Stimulated activated memory B cell treated with anti-CD40 and anti-IgM and Interleukin-4, amounts not matched to agents 10 μg/mL and 1 μg/mL and 100 μg/mL, for 72 hours (primary cell): ENCODE measurements around the gene TJP1.
"Not testable (repeated sequence)": the region's sequence is repeated elsewhere in the genome, so short reads cannot be mapped to it uniquely, and the experiment has no call there.

Experiments used
- ATAC-seq: fragments of 150-1000 bp; cut with Tn5 transposase; 2 replicates; pipeline ENCODE4 v1.10.0; 2021
- H3K27ac Mint-ChIP-seq: one replicate; pipeline ENCODE4 v1.8.0; 2022; ENCODE audit warnings: mild to moderate bottlenecking, mixed read lengths
- H3K27me3 Mint-ChIP-seq: one replicate; pipeline ENCODE4 v1.8.0; 2022; ENCODE audit warnings: mixed read lengths
- H3K36me3 Mint-ChIP-seq: one replicate; pipeline ENCODE4 v1.8.0; 2022; ENCODE audit warnings: mixed read lengths
- H3K4me1 Mint-ChIP-seq: one replicate; pipeline ENCODE4 v1.8.0; 2022; ENCODE audit warnings: mixed read lengths
- H3K4me3 Mint-ChIP-seq: one replicate; pipeline ENCODE4 v1.8.0; 2022; ENCODE audit warnings: mild to moderate bottlenecking, moderate library complexity, mixed read lengths
- H3K9me3 Mint-ChIP-seq: one replicate; pipeline ENCODE4 v1.8.0; 2022; ENCODE audit warnings: mixed read lengths

The TJP1 gene

DNA sequence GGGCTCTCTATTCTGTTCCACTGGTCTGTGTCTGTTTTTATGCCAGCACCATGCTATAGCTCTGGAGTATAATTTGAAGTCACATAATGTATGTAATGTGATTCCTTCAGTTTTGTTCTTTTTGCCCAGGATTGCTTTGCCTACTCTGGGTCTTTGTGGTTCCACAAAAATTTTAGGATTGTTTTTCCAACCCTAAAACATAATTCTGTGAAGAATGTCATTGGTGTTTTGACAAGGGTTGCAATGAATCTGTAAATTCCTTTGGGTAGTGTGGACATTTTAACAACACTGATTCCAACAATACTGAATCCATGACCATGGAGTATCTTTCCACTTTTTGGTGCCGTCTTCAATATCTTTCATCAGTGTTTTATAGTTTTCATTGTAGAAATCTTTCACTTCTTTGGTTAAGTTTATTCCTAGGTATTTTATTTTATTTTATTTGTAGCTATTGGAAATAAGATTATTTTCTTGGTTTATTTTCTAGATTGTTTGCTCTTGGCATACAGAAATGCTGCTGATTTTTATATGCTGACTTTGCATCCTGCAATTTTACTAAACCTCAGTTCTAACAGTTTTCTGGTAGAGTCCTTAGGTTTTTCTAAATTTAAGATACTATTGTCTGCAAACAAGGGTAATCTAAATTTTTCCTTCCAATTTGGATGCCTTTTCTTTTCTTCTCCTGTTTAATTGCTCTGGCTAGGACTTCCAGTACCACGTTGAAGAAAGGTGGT lies 29.7 kb downstream of the TJP1 start:
- Mint-ChIP-seq H3K4me3 (no peak overlapping the region), H3K27ac (no peak overlapping the region), H3K9me3 (peaks cover 5% of the 10 kb centered on the region), H3K4me1 (no peaks in the 10 kb centered on the region), H3K36me3 (no peaks in the 10 kb centered on the region), H3K27me3 (peaks cover 16% of the 10 kb centered on the region)
- ATAC-seq: no peak

DNA sequence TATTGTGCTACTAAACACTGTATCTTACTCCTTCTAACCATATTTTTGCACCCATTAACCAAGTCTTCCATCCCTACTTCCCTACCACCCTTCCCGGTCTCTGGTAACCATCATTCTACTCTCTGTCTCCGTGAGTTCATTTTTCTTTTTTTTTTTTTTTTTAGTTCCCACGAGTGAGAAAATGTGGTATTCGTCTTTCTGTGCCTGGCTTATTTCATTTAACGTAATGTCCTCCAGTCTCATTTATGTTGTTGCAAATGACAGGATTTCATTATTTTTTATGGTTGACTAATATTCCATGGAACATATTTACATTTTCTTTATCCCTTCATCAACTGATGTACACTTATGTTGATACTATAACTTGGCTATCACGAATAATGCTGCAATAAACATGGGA lies 31.7 kb downstream of the TJP1 start:
- Mint-ChIP-seq H3K4me1 (no peaks in the 10 kb centered on the region), H3K27me3 (peaks cover 10% of the 10 kb centered on the region), H3K9me3 (peaks cover 1% of the 10 kb centered on the region), H3K36me3 (no peaks in the 10 kb centered on the region), H3K4me3 (no peak overlapping the region), H3K27ac (no peak overlapping the region)
- no peak for ATAC-seq

DNA sequence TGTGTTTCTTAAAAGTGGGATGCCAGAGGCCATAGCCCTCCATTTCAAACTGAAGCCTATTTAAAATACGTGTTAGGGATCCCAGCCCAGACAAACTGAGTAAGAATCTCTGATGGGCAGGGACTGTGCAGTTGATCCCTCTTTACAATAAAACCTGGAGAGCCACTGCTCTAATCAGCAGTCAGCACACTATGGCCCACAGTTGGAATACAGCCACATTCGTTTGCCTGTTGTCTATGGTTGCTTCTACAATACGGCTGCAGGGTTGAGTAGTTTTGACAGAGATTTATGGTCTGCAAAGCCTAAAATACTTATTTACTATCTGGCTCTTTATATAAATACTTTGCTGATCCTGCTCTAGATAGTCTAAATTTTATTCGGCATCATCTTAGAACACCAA lies 32.4 kb downstream of the TJP1 start:
- Mint-ChIP-seq H3K9me3 (peaks cover 3% of the 10 kb centered on the region), H3K4me1 (no peaks in the 10 kb centered on the region), H3K36me3 (no peaks in the 10 kb centered on the region), H3K27ac (no peak overlapping the region), H3K27me3 (peaks cover 6% of the 10 kb centered on the region), H3K4me3 (no peak overlapping the region)
- no peak for ATAC-seq

DNA sequence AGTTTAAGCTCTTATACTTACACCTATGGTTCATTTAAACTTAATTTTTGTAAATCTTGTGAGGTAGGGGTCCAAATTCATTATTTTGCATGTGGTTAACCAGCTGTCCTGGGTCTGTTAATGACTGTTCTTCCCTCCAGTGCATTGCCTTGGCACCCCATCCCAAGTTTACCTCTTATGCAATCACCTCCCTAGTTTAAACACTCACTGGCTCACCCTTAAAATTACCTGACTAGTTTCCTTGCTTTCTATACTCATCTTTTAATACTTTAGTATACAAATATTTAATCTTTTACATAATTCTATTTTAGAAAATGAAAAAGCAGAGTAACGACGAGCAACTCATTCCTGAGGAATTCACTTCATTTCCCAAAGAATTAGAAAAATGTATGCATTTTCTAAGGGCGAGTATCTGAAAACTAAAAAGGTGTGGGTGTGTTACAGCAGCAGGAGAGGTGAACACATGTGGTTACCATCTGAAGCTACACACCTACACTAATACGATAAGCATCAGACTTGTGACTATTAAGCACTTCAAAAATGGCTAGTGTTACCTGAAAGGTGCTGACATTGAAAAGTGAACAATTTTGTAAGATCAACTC lies 33.7 kb downstream of the TJP1 start:
- no peak for ATAC-seq
- Mint-ChIP-seq H3K4me3 (no peak overlapping the region), H3K27me3 (peaks cover 6% of the 10 kb centered on the region), H3K36me3 (no peaks in the 10 kb centered on the region), H3K27ac (no peak overlapping the region), H3K9me3 (peaks cover 3% of the 10 kb centered on the region), H3K4me1 (no peaks in the 10 kb centered on the region)

DNA sequence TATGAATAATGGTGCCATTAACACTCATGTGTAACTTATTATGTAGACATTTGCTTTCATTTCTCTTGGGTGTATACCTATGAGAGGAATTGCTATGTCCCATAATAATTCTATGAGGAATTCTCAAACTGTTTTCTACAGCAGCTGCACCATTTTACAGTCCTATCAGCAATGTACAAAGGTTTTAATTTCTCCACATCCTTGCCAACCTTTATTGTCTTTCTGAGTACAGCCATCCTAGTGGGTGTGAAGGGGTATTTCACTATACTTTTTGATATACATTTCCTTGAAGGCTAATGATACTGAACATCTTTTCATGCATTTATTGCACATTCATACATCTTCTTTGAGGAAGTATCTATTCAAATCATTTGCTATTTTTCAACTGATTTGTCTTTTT lies 34.5 kb downstream of the TJP1 start:
- Mint-ChIP-seq H3K27me3 (no peaks in the 10 kb centered on the region), H3K4me1 (no peaks in the 10 kb centered on the region), H3K36me3 (no peaks in the 10 kb centered on the region), H3K4me3 (no peak overlapping the region), H3K27ac (no peak overlapping the region), H3K9me3 (peaks cover 3% of the 10 kb centered on the region)
- no peak for ATAC-seq

DNA sequence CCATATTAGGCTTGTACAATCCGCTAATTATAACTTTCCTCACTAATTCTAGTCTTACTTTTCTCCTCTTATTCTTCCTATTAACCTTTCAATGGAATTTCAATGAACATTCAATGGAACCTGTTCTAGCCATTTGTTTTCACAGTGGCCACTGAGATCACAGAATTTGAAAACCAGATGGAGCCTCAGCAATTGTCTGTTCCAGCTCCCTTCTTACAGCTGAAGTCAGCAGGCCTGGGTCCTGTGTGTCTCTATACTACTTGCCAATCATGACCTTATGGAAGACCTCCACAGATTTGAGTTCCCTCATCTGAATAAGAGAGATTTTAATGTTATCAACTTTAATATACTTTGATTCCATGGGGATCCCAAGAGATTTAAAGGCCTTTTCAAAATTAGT lies 36.6 kb downstream of the TJP1 start:
- H3K9me3 Mint-ChIP-seq: peaks cover 6% of the 10 kb centered on the region
- no peaks in the 10 kb centered on the region for H3K4me1 Mint-ChIP-seq
- H3K36me3 Mint-ChIP-seq: no peaks in the 10 kb centered on the region
- H3K27me3 Mint-ChIP-seq: no peaks in the 10 kb centered on the region
- H3K27ac Mint-ChIP-seq: no peak overlapping the region
- no peak overlapping the region for H3K4me3 Mint-ChIP-seq
- no peak for ATAC-seq

DNA sequence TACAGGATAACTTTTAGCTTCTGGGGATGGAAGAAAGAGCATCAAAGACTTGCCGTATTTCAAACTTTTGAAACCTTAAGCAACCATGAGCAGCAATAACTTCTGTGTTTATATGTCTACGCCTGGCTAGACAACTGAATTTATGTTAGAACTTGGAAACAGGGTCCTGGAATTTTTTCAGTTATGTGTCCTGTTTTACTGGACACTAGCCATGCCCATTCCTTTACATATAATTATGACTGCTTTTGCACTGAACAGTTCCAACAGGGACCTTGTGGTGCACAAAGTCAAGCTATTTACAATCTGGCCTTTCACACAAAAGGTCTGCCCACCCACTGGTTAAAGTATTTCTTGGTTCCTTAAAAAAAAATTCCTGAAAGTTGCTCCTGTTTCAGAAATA lies 37.1 kb downstream of the TJP1 start:
- Mint-ChIP-seq H3K27me3 (no peaks in the 10 kb centered on the region), H3K9me3 (peaks cover 9% of the 10 kb centered on the region), H3K27ac (no peak overlapping the region), H3K36me3 (no peaks in the 10 kb centered on the region), H3K4me3 (no peak overlapping the region), H3K4me1 (no peaks in the 10 kb centered on the region)
- no peak for ATAC-seq

DNA sequence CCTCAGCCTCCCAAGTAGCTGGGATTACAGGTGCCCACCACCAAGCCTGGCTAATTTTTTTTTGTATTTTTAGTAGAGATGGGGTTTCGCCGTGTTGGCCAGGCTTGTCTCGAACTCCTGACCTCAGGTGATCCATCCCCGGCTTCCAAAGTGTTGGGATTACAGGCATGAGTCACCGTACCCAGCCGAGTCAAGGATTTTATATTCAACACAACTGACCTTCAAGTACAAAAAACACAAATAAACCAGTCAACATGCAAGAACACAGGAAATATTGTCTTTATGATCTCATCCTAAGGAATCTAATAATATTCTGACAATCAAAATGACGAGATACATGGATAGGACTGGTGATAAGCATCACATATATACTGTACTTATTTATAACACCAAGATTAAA lies 37.9 kb downstream of the TJP1 start:
- H3K27ac Mint-ChIP-seq: no peak overlapping the region
- no peaks in the 10 kb centered on the region for H3K4me1 Mint-ChIP-seq
- H3K9me3 Mint-ChIP-seq: peaks cover 9% of the 10 kb centered on the region
- no peaks in the 10 kb centered on the region for H3K36me3 Mint-ChIP-seq
- ATAC-seq: no peak
- H3K27me3 Mint-ChIP-seq: no peaks in the 10 kb centered on the region
- H3K4me3 Mint-ChIP-seq: no peak overlapping the region

DNA sequence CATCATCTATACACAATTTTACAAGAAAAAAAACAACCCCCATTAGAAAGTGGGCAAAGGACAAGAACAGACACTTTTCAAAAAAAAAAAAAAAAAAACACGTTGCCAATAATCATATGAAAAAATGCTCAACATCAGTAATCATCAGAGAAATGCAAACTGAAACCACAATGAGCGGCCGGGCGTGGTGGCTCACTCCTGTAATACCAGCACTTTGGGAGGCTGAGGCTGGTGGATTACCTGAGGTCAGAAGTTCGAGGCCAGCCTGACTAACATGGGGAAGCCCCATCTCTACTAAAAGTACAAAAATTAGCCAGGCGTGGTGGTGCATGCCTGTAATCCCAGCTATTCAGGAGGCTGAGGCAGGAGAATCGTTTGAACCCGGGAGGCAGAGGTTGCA lies 39.5 kb downstream of the TJP1 start:
- H3K27ac Mint-ChIP-seq, H3K36me3 Mint-ChIP-seq, ATAC-seq, H3K4me1 Mint-ChIP-seq, H3K4me3 Mint-ChIP-seq, H3K27me3 Mint-ChIP-seq: not testable (repeated sequence)
- peaks cover 11% of the 10 kb centered on the region for H3K9me3 Mint-ChIP-seq

DNA sequence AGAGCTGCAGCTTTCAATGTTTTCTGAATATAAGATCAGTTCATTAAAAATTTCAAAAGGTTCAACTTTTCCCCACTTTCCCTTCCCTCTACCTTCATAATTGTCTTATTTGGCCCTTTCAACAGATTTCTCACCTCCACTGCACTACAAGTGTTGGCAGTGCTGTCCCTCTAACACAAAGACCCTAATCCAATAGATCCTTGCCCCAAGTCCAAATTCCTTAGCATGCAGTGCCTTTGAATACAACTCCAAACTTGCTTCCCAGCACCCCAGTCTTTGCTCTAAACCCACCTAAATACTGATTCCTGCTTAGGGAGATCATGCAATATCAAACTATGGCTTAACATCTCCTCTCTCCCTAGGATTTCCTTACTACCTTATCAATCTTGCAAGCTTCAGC lies 43.9 kb downstream of the TJP1 start:
- no peak overlapping the region for H3K27ac Mint-ChIP-seq
- no peaks in the 10 kb centered on the region for H3K4me1 Mint-ChIP-seq
- no peak overlapping the region for H3K4me3 Mint-ChIP-seq
- no peak for ATAC-seq
- H3K36me3 Mint-ChIP-seq: no peaks in the 10 kb centered on the region
- H3K27me3 Mint-ChIP-seq: no peaks in the 10 kb centered on the region
- peaks cover 8% of the 10 kb centered on the region for H3K9me3 Mint-ChIP-seq

DNA sequence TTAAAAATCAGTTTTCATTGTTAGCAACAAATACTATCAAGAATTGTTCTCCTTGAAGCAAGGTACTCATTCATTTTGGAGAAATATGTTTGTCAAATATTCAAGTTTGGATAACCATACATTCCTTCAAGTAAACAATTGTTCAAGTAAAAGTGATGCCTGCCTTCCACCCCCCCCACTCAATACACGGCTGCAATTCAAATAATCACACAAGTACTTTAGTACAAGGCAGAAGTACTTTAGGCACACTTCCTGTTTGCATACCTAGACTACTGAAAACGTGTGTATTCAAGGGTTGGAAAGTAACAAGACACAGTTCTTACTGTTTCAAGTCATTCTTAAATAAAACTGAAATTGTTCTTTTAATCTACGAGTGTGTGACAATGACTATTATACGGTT lies 45.4 kb downstream of the TJP1 start:
- Mint-ChIP-seq H3K36me3 (no peaks in the 10 kb centered on the region), H3K4me3 (no peak overlapping the region), H3K4me1 (no peaks in the 10 kb centered on the region), H3K9me3 (peaks cover 8% of the 10 kb centered on the region), H3K27ac (no peak overlapping the region), H3K27me3 (no peaks in the 10 kb centered on the region)
- ATAC-seq: no peak

DNA sequence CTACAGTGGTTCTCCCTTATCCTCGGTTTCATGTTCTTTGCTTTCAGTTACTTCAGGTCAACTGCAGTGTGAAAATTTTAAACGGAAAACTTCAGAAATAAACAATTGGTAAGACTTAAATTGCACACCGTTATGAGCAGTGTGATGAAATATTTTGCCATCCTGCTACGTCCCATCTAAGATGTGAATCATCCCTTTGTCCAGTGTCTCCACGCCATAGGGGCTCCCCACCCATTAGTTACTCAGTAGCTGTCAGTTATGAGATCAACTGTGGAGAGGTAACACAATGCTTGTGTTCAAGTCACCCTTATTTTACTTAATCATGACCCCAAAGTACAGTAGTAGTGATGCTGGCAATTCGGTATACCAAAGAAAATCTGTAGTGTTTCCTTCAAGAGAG lies 47.4 kb downstream of the TJP1 start:
- no peaks in the 10 kb centered on the region for H3K27me3 Mint-ChIP-seq
- no peak for ATAC-seq
- H3K27ac Mint-ChIP-seq: no peak overlapping the region
- no peak overlapping the region for H3K4me3 Mint-ChIP-seq
- no peaks in the 10 kb centered on the region for H3K36me3 Mint-ChIP-seq
- peaks cover 2% of the 10 kb centered on the region for H3K9me3 Mint-ChIP-seq
- H3K4me1 Mint-ChIP-seq: no peaks in the 10 kb centered on the region

DNA sequence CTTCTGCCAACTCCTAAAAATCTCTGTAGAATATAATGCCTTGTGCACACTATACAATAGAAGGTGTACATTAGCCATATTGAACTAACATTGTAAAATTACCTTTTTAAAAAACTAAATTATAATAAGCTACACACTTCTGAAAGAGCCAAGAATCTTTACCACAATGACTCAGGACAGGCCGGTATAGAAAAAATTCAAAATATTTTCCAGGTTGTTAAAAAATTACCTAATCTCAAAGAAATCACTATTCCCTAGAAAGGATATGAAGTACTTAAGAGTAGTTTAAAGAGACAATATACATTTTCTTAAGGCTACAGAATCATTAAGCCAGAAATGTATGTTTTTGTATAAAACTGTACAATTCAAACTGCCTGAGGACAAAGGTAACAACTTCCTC lies 48.5 kb downstream of the TJP1 start:
- Mint-ChIP-seq H3K4me1 (no peaks in the 10 kb centered on the region), H3K36me3 (no peaks in the 10 kb centered on the region), H3K27me3 (no peaks in the 10 kb centered on the region), H3K9me3 (no peaks in the 10 kb centered on the region), H3K27ac (no peak overlapping the region), H3K4me3 (no peak overlapping the region)
- ATAC-seq: no peak

DNA sequence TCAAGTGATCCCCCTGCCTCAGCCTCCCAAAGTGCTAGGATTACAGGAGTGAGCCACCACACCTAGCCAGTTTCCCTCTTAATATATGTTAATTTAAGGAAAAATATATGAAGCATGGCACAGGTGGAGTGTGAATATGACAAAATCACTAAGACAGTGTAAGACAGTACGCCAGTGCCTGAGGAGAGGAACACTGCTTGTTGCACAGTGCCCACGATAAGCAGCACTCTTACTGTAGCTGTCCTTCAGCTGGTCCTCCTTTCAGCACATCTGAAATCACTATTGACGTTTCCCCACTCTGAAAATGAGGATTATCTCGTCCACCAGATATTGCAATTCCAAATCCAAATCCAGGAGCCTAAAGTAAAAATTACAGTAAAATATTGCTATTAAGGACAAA lies 49.3 kb downstream of the TJP1 start:
- ATAC-seq: no peak
- no peaks in the 10 kb centered on the region for H3K4me1 Mint-ChIP-seq

DNA sequence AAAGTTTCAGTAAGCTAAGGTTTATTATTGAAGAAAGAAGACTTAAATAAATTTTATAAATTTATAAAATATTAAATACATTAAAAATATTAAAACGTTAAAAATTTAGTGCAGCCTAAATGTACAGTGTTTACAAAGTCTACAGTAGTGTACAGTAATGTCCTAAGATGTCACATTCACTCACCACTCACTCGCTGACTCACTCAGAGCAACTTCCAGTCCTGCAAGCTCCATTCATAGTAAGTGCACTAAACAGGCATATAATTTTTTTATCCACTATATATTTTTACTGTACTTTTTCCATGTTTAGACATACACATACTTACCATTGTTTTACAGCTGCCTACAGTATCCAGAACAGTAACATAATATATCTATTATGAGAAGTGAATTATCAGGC lies 51.5 kb downstream of the TJP1 start:
- Mint-ChIP-seq H3K9me3 (no peaks in the 10 kb centered on the region), H3K4me1 (no peaks in the 10 kb centered on the region), H3K4me3 (no peak overlapping the region), H3K36me3 (no peaks in the 10 kb centered on the region), H3K27ac (no peak overlapping the region), H3K27me3 (no peaks in the 10 kb centered on the region)
- ATAC-seq: no peak

More for the DNA sequence above, 49.3 kb downstream of the TJP1 start:
- Mint-ChIP-seq H3K36me3 (no peaks in the 10 kb centered on the region), H3K27ac (no peak overlapping the region), H3K9me3 (no peaks in the 10 kb centered on the region), H3K4me3 (no peak overlapping the region), H3K27me3 (no peaks in the 10 kb centered on the region)

DNA sequence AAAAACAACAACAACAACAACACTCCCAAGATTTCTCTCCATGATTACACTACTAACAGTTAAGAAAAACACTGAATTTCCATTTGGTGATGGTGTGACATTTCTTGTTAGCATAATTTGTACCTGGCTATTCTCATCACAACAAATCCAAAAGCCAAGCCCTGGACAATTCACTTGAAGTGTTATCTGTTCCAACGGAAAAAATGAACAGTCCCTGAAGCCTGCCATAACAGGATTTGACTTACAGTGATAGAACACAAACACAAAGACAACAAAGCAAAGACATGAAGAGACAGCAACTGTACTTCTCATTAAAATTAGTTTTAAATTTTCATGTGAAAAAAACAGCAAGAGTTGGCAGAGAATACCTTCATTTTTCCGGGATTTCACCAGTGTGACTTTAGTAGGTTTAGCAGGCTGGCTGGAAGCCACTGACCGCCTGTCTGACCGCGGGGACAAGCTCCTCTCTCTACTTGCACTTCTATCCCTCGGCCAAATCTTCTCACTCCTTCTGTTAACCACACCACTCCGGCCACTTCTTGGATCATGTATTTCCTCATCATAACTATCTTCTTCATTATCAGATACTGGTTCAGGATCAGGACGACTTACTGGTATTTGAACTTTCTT lies 56.3 kb downstream of the TJP1 start:
- no peak for ATAC-seq
- no peaks in the 10 kb centered on the region for H3K27me3 Mint-ChIP-seq
- no peak overlapping the region for H3K27ac Mint-ChIP-seq
- H3K36me3 Mint-ChIP-seq: no peaks in the 10 kb centered on the region
- H3K4me3 Mint-ChIP-seq: no peak overlapping the region
- no peaks in the 10 kb centered on the region for H3K4me1 Mint-ChIP-seq
- H3K9me3 Mint-ChIP-seq: no peaks in the 10 kb centered on the region
